HepG2 (cell line): ENCODE measurements around the gene TOR2A. TPM values are rescaled to one million over a fixed set of nuclear protein-coding genes. Genes with fewer than 3 reads are reported as not detected.

Experiments used
- CBX1 ChIP-seq: IDR thresholded peaks from one replicate; pipeline ENCODE4 v1.6.1; 2016; ENCODE audit warnings: antibody characterized with exemption, low read depth
- HDAC2 ChIP-seq: sonication (generic); formaldehyde crosslinking; IDR thresholded peaks from 2 replicates; pipeline ENCODE4 v1.4.0; 2020; ENCODE audit warnings: missing genetic modification reagents
- IKZF1 ChIP-seq: fragments of 450-650 bp; IDR thresholded peaks from 2 replicates; pipeline ENCODE4 v1.7.1; 2016
- KDM2A ChIP-seq: sonication (generic); formaldehyde crosslinking; IDR thresholded peaks from 2 replicates; pipeline ENCODE4 v1.4.0; 2020; ENCODE audit warnings: low read depth, missing genetic modification reagents, borderline replicate concordance
- PHF21A ChIP-seq: sonication (generic); formaldehyde crosslinking; IDR thresholded peaks from 2 replicates; pipeline ENCODE4 v1.5.0; 2020; ENCODE audit warnings: mild to moderate bottlenecking, missing genetic modification reagents
- SALL2 ChIP-seq: sonication (generic); formaldehyde crosslinking; IDR thresholded peaks from 2 replicates; pipeline ENCODE4 v1.8.1; 2023; ENCODE audit warnings: mild to moderate bottlenecking, missing genetic modification reagents, inconsistent platforms
- TARDBP ChIP-seq: sonication (generic); formaldehyde crosslinking; IDR thresholded peaks from 2 replicates; pipeline ENCODE4 v1.8.0; 2022; ENCODE audit warnings: mild to moderate bottlenecking, missing genetic modification reagents
- TOE1 ChIP-seq: sonication (generic); formaldehyde crosslinking; IDR thresholded peaks from 2 replicates; pipeline ENCODE4 v1.4.0; 2020; ENCODE audit warnings: mild to moderate bottlenecking, missing genetic modification reagents
- ZBTB20 ChIP-seq: sonication (generic); formaldehyde crosslinking; IDR thresholded peaks from 2 replicates; pipeline ENCODE4 v1.8.1; 2023; ENCODE audit warnings: missing genetic modification reagents, low read depth, mild to moderate bottlenecking, borderline replicate concordance
- ZNF160 ChIP-seq: sonication (generic); formaldehyde crosslinking; IDR thresholded peaks from 2 replicates; pipeline ENCODE4 v1.8.0; 2022; ENCODE audit warnings: mild to moderate bottlenecking, inconsistent platforms, missing genetic modification reagents
- ZNF329 ChIP-seq: sonication (generic); formaldehyde crosslinking; IDR thresholded peaks from 2 replicates; pipeline ENCODE4 v1.9.0; 2021; ENCODE audit warnings: low read depth, mild to moderate bottlenecking, missing genetic modification reagents
- ZNF468 ChIP-seq: sonication (generic); formaldehyde crosslinking; IDR thresholded peaks from 2 replicates; pipeline ENCODE4 v1.8.0; 2022; ENCODE audit warnings: mild to moderate bottlenecking, moderate library complexity, missing genetic modification reagents
- polyA plus RNA-seq, 8 experiments: library from polyadenylated mRNA; depleted of rRNA in 3 of 8; stranded (reverse) in 7 of 8; unstranded in 1 of 8; fragments of >200 nt; fragmentation: Illumina TruSeq in 4 of 8; extraction: Trizol in 4 of 8; gene quantifications; 2 replicates each; pipeline versions ENCODE4 v1.2.1 to v1.2.3, GENCODE V29; 2011 to 2016; ENCODE audit warnings: low read depth in 4 of 8, missing spikeins in 1 of 8, mixed read lengths in 1 of 8; ENCODE audit not compliant: insufficient read depth in 1 of 8
- total RNA-seq, 5 experiments: library from RNA; depleted of rRNA; stranded (reverse); fragments of >200 nt; fragmentation: Illumina TruSeq; extraction: Trizol; gene quantifications; 2 replicates each; pipeline ENCODE4 v1.2.3, GENCODE V29; 2016; ENCODE audit warnings: low read depth in 1 of 5
- TF ChIP-seq, protein P1 (sequence below): sonication (generic); formaldehyde crosslinking; IDR thresholded peaks from 2 replicates; pipeline ENCODE4 v1.5.0; 2020; ENCODE audit warnings: mild to moderate bottlenecking, missing genetic modification reagents
- TF ChIP-seq, protein P2 (sequence below): IDR thresholded peaks from 2 replicates; pipeline ENCODE4 v1.4.0; 2020; ENCODE audit warnings: mild to moderate bottlenecking, missing genetic modification reagents
- TF ChIP-seq, protein P3 (sequence below): sonication (generic); formaldehyde crosslinking; IDR thresholded peaks from 2 replicates; pipeline ENCODE4 v1.5.0; 2020; ENCODE audit warnings: mild to moderate bottlenecking, missing genetic modification reagents, borderline replicate concordance
- TF ChIP-seq, protein P4 (sequence below): sonication (generic); formaldehyde crosslinking; IDR thresholded peaks from 2 replicates; pipeline ENCODE4 v1.4.0; 2020; ENCODE audit warnings: missing genetic modification reagents

TOR2A gene
- total and polyA plus RNA-seq, 2 of the 13 experiments (the other 11 are each of a cell fraction or from before 2014, with no cell fraction given) = 3.5 to 7.2 TPM

DNA sequence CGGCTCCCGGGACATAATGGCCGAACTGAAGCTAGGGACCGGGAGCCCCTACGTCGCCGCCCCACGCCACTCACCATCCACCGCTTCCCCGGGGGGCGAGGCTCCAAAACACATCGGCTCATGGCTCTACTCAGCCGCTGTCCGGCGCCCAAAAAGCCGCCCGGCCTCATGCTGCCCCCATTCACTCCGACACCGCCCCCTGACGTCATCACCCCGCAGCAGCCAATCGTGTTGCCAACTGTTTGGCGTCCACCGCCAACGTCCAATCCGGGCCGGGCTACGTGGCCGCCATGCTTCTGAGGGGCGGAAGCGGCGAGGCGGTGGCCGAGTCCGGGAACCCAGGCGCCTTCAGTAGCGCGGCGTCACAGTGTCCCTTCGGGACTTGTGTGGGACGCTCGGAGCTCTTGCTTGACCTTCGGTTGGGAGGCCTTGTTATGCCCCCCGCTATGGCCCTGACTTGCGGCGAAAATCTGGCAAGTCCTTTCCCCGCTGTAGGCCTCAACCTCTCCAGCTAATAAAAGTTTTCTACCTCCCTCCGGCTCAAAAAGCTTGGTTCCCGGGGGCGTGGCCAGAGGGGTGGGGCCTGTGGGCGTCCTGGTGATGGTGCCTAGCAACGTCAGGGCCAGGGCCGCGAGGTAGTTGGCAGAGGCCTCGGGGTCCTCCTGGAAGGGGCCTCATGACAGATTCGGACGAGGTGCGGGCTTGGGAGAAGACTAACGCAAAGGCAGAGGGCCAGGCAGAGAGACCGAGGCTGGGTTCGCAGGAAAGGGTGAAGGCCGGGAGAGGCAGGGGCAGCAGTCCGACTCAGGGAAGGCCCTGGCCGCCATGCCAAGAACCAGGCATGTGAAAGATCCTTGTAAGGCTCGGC is 19.4 kb downstream of the TOR2A start, which contains the start of the genes PTRH1 and TTC16 (continued):
- no peak for TF ChIP-seq TOE1 (CRISPR knock-in tag)
- TF ChIP-seq, protein P1, sequence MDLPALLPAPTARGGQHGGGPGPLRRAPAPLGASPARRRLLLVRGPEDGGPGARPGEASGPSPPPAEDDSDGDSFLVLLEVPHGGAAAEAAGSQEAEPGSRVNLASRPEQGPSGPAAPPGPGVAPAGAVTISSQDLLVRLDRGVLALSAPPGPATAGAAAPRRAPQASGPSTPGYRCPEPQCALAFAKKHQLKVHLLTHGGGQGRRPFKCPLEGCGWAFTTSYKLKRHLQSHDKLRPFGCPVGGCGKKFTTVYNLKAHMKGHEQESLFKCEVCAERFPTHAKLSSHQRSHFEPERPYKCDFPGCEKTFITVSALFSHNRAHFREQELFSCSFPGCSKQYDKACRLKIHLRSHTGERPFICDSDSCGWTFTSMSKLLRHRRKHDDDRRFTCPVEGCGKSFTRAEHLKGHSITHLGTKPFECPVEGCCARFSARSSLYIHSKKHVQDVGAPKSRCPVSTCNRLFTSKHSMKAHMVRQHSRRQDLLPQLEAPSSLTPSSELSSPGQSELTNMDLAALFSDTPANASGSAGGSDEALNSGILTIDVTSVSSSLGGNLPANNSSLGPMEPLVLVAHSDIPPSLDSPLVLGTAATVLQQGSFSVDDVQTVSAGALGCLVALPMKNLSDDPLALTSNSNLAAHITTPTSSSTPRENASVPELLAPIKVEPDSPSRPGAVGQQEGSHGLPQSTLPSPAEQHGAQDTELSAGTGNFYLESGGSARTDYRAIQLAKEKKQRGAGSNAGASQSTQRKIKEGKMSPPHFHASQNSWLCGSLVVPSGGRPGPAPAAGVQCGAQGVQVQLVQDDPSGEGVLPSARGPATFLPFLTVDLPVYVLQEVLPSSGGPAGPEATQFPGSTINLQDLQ (CRISPR knock-in tag) = 0 out of 2 replicates have a peak, but pooled peaks have one; percentile 49
- no peak; the same call in 1 of the 2 replicates for TF ChIP-seq ZBTB20 (CRISPR knock-in tag)
- peak; percentile 48; the same call in 1 of the 2 replicates for TF ChIP-seq SALL2 (CRISPR knock-in tag)
- no peak for TF ChIP-seq CBX1
- TF ChIP-seq ZNF160 (CRISPR knock-in tag) = 0 out of 2 replicates have a peak, but pooled peaks have one; percentile 47
- TF ChIP-seq, protein P2, sequence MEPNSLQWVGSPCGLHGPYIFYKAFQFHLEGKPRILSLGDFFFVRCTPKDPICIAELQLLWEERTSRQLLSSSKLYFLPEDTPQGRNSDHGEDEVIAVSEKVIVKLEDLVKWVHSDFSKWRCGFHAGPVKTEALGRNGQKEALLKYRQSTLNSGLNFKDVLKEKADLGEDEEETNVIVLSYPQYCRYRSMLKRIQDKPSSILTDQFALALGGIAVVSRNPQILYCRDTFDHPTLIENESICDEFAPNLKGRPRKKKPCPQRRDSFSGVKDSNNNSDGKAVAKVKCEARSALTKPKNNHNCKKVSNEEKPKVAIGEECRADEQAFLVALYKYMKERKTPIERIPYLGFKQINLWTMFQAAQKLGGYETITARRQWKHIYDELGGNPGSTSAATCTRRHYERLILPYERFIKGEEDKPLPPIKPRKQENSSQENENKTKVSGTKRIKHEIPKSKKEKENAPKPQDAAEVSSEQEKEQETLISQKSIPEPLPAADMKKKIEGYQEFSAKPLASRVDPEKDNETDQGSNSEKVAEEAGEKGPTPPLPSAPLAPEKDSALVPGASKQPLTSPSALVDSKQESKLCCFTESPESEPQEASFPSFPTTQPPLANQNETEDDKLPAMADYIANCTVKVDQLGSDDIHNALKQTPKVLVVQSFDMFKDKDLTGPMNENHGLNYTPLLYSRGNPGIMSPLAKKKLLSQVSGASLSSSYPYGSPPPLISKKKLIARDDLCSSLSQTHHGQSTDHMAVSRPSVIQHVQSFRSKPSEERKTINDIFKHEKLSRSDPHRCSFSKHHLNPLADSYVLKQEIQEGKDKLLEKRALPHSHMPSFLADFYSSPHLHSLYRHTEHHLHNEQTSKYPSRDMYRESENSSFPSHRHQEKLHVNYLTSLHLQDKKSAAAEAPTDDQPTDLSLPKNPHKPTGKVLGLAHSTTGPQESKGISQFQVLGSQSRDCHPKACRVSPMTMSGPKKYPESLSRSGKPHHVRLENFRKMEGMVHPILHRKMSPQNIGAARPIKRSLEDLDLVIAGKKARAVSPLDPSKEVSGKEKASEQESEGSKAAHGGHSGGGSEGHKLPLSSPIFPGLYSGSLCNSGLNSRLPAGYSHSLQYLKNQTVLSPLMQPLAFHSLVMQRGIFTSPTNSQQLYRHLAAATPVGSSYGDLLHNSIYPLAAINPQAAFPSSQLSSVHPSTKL (CRISPR knock-in tag) = 0 out of 2 replicates have a peak, but pooled peaks have one; percentile 18
- TF ChIP-seq, protein P3, sequence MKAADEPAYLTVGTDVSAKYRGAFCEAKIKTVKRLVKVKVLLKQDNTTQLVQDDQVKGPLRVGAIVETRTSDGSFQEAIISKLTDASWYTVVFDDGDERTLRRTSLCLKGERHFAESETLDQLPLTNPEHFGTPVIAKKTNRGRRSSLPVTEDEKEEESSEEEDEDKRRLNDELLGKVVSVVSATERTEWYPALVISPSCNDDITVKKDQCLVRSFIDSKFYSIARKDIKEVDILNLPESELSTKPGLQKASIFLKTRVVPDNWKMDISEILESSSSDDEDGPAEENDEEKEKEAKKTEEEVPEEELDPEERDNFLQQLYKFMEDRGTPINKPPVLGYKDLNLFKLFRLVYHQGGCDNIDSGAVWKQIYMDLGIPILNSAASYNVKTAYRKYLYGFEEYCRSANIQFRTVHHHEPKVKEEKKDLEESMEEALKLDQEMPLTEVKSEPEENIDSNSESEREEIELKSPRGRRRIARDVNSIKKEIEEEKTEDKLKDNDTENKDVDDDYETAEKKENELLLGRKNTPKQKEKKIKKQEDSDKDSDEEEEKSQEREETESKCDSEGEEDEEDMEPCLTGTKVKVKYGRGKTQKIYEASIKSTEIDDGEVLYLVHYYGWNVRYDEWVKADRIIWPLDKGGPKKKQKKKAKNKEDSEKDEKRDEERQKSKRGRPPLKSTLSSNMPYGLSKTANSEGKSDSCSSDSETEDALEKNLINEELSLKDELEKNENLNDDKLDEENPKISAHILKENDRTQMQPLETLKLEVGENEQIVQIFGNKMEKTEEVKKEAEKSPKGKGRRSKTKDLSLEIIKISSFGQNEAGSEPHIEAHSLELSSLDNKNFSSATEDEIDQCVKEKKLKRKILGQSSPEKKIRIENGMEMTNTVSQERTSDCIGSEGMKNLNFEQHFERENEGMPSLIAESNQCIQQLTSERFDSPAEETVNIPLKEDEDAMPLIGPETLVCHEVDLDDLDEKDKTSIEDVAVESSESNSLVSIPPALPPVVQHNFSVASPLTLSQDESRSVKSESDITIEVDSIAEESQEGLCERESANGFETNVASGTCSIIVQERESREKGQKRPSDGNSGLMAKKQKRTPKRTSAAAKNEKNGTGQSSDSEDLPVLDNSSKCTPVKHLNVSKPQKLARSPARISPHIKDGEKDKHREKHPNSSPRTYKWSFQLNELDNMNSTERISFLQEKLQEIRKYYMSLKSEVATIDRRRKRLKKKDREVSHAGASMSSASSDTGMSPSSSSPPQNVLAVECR (CRISPR knock-in tag) = peak; percentile 98
- TF ChIP-seq, protein P4, sequence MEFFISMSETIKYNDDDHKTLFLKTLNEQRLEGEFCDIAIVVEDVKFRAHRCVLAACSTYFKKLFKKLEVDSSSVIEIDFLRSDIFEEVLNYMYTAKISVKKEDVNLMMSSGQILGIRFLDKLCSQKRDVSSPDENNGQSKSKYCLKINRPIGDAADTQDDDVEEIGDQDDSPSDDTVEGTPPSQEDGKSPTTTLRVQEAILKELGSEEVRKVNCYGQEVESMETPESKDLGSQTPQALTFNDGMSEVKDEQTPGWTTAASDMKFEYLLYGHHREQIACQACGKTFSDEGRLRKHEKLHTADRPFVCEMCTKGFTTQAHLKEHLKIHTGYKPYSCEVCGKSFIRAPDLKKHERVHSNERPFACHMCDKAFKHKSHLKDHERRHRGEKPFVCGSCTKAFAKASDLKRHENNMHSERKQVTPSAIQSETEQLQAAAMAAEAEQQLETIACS (CRISPR knock-in tag) = no peak
- no peak for TF ChIP-seq IKZF1
- 0 out of 2 replicates have a peak, but pooled peaks have one; percentile 19 for TF ChIP-seq ZNF329
- TF ChIP-seq ZNF468 (CRISPR knock-in tag) = no peak
- TF ChIP-seq TARDBP (CRISPR knock-in tag) = 0 out of 2 replicates have a peak, but pooled peaks have one; percentile 37
- peak; percentile 83 for TF ChIP-seq PHF21A (CRISPR knock-in tag)
- TF ChIP-seq HDAC2 (CRISPR knock-in tag) = peak; percentile 59
- TF ChIP-seq KDM2A = peak; percentile 68; the same call in 1 of the 2 replicates
